Measurements from ENCODE around the gene SPIRE2.
A peak's percentile ranks its signal among the peaks of the same experiment; 100 is the strongest.
"Not testable (repeated sequence)": the region's sequence is repeated elsewhere in the genome, so short reads cannot be mapped to it uniquely, and the experiment has no call there.

Gene SPIRE2

DNA sequence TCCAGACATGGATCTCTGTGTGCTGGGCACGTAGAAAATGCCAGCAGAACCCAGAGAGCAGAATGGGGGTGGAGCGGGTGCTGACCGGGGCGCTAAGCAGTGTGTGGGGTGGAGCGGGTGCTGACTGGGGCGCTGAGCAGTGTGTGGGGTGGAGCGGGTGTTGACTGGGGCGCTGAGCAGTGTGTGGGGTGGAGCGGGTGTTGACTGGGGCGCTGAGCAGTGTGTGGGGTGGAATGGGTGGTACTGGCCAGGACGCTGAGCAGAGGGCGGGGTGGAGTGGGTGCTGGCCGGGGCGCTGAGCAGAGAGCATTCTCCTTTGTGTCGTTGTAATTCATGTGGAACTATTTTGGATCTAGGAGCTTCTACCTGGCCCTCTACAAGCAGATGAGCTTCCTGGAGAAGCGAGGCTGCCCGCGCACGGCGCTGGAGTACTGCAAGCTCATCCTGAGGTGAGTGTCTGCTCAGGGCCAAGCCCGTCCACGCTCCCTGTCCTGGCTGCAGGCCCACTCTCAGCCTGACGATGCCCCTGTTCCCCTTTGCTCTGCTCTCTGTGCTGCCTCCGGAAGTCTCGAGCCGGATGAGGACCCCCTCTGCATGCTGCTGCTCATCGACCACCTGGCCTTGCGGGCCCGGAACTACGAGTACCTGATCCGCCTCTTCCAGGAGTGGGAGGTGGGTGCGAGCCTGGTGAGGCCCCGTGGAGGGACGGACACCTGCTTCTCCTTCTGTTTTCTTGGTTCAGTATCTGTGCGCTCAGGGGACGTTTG lies 70.1 kb downstream of the SPIRE2 start:
- no peak for DNase-seq

DNA sequence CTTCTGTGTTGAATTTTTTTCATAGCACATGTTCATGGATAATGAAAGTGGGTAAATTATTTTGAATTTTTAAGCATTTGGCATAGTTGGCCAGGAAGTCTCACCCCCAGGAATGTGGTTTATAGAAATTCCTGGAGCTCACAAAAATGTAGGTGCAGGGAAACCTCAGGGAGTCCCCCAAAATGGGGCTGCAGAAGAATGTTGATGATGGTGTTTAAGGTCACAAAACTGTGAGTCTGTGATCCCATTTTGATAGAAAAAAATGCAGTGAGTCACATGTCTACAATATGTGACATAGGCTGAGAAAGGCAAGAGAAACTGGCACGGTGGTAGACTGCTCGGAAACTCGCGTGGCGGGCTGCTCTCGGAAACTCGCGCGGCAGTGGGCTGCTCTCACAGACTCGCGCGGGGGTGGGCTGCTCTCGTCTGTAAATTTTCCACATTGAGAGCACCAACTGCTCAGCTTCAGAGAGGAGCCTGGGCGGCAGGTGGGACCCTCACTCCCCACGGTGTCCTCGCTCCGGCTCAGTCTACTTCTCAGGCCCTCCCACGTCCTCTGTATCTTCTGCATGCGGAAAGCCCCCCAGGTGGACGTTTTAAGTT lies 71.7 kb downstream of the SPIRE2 start:
- DNase-seq = no peak

DNA sequence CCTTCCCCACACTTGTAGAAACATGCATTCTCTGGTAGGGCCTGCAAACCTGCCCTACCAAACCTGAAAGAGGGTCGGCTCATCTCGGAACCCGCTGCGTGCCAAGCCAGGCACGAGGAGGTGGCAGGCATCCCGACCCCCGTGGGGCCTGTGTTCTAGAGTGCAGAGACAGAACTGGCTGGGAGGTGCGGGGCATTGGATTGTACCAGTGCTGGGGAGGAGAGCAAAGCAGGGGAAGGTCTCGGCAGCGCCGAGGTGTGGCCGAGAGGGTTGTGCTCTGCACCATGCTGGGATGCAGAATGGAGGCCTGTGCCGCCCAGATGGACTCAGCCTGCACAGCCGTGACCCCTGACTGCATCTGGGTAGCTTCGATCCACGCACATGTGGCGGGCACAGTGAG lies 72.6 kb downstream of the SPIRE2 start:
- no peak for DNase-seq

DNA sequence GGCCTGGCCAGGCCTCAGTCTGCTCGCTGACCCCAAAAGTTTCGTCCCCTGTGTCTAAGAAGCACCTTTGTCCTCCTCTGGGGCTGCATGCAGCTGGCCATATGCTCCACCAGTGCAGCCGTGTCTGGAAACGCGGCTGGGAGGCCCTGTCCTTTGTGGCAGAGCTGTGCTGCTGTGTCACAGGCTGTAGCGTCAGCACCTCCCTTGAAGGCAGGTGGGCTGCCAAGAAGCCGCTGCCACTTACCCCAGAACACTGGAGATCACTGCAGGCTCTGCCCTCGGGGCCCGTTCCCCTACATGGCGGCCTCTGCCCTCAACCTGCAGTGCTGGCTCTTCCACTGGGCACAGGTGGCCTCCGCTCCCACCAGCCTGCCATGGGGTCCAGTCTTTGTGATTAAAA lies 74.7 kb downstream of the SPIRE2 start:
- no peak for DNase-seq

DNA sequence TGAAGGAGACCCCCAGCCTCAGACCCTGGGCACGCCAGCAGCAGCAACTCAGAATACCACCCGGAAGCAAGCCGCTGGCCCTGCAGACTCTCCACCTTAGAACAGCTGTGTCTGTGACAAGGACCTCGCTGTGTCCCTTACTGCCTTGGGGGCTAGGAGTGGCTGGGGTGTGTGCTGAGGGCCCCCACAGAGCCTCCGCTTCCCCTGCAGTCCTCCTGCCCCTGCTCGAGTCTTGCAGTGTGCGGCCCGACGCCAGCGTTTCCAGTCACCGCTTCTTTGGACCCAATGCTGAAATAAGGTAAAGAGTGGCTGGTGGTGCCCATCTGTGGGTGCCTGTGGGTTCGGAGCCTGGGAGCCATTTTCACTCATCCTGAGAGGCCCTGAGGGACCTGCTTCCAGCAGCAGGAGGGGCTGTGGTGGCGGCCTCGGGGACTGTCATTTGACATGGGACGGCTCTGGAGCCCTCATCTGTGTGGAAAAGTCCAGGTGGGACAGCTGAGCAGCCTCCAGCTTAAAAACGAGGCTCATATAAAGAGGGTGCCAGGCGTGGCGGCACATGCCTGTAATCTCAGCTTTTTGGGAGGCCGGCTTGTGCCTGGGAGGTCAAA lies 75.7 kb downstream of the SPIRE2 start:
- DNase-seq = no peak

DNA sequence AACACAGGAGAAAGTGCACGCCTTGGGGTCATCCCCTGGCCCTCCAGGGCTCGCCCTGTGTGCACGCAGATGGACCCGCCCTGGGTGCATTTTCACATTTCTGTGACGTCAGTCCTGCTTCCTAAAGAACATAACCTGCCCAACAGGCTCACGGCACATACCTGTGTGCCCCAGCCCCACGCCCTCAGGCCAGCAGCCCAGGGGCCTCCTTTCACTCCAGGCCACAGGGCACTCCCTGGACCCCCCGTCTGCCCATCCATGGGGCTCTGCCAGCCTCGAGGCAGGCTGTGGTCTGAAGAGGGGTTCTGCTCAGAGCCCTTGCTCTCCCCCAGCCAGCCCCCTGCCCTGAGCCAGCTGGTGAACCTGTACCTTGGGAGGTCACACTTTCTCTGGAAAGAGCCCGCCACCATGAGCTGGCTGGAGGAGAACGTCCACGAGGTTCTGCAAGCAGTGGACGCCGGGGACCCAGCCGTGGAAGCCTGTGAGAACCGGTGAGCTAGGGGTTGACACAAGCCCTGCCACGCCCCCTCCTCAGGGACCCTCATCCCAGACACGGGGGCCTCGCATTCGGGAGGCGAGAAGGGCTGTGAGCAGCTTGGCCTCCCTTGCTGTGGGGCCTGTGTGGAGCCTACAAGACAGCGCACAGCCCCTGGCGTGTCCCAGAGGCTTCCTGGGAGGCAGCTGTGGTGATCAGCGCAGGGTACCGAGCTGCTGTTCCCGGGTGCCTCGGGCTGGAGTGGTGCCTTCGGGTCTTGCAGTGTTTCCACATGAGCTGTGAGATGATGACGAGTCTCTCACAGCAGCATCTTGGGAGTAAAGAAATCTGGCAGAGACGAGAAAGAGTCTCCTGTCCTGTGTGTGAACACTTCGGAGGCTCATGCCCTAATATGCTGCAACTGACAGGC lies 76.6 kb downstream of the SPIRE2 start:
- no peak for DNase-seq

DNA sequence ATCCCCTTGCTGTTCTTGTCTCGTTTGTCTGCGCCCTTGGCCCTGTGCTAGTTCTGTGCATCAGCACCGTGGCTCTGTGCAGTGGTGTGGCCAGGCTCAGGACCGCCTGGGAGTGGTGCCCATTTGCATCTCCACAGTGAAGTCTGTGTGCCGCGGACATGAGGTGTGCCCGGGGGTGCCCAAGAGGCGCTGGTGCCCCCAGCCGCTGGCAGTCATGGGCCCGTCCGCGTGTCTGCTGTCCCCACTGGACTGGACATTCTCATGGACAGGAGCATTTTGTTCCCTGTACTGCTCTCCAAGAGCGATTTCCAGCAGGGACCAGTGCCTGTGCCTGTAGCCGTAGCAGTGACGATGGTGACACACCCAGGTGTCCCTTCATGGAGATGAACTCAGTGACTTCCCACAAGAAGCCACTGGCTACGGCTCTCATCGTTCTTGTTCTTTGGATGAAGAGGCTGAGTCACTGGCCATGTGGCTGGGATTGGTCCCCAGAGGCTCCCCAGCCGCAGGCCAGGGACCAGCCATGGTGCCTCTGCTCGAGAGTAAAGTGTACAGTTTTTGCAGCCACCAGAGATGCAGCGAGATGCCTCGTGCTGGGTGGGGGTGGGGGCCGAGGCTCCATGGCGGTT lies 77.3 kb downstream of the SPIRE2 start:
- DNase-seq = no peak

DNA sequence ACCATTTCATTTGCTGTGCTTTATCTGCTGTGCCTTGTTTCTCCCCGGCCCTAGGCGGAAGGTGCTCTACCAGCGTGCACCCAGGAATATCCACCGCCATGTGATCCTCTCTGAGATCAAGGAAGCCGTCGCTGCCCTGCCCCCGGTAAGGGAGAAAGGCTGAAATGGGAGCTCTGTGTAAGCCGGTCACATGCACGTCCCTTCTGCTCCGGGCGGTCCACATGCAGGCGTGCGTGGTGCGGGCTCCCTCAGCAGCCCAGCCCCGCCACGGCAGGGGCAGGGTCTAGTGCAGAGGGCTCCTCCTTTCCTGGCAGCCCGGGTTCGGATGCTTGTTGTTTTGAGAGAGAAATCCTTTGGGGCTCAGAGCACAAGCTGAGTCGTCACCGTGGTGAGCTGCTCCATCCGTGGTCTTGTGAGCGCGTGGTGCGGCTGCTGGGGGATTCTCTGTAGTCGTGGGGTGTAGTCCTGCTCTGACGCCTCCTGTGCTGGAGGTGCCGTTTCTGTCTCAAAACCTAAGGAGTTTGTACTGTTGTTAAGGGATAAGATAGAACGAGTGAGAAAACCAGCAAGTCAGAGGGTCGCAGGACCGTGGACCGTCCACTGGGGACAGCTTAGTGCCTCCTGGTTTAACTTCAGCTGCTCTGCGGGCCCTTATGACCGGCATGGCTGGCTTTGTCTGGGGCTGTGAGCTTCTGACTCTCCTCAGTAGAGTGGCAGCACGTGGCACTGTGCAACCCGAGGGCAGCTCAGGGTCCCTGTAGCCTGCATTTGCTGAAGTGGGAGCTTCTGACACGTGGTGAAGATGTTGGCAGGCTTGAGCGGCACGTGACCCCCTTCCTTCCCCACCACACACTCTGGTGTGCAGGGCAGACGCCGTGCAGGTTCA lies 78.1 kb downstream of the SPIRE2 start:
- DNase-seq = no peak

DNA sequence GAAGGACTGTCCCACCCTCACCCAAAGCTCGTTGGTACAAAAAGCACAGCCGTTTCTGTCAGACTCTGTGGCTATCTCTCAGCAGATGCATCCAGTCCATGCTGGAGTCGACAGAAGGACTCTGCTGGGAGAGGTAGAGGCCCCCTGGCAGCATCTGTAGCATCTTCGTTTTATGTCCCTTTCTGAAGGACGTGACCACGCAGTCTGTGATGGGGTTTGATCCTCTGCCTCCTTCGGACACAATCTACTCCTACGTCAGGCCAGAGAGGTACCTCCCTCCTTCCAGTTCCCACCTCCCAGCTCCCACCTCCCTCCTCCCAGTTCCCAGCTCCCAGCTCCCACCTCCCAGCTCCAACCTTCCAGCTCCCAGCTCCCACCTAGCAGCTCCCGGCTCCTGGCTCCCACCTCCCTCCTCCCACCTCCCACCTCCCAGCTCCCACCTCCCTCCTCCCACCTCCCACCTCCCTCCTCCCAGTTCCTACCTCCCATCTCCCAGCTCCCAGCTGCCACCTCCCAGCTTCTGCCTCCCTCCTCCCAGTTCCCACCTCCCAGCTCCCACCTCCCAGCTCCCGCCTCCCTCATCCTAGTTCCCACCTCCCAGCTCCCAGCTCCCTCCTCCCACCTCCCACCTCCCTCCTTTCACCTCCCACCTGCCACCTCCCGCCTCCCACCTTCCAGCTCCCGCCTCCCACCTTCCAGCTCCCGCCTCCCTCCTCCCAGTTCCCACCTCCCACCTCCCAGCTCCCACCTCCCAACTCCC lies 79.0 kb downstream of the SPIRE2 start:
- DNase-seq = no peak

DNA sequence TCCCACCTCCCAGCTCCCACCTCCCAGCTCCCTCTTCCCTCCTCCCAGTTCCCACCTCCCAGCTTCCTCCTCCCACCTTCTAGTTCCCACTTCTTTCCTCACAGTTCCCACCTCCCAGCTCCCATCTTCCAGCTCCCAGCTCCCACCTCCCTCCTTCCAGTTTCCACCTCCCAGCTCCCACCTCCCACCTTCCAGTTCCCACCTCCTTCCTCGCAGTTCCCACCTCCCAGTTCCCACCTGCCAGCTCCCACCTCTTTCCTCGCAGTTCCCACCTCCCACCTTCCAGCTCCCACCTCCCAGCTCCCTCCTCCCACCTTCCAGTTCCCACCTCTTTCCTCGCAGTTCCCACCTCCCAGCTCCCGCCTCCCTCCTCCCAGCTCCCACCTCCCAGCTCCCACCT lies 80.0 kb downstream of the SPIRE2 start:
- DNase-seq = no peak

DNA sequence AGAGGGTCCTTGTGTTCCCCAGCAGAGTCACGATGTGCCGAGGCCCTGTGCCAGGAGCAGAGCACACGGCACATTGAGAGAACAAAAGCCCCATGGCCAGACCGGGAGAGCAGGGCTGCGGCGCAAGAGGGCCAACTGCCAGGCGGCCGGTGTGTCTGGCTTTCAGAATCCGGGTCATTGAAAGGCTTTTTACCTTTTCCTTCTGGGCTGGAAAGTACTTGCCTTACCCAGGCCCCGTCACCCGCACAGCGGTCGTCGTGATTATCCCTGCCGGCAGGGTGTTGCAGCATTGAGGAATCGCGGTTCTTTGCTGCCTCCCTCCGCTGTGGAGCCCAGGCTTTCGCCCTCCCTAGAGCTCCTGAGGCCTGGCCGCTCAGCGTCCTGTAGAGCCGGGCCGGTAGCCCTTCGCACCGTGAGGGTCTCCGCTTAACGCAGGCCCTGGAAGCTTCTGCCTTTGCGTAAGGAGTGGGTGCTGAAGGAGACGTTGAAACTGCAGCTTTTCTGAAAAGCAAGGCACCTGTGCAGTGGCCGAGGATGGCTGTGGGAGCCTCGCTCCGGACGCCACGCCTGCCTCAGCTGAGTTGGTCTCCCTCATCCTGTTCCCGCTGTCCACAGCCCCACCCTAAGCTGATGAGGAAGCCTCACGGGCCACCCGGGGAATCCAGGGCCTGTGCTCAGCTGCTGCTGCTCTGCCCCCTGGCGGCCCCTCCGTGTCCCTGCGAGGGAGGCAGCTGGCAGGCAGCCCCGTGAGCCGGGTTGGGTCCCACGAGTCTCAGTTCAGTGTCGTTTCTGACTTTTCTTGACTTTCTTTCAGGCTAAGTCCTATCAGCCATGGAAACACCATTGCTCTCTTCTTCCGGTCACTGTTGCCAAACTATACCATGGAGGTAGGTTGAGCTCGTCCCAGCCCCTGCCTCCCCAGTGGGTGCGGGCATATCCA lies 81.8 kb downstream of the SPIRE2 start:
- peak; percentile 78 to 81 for DNase-seq

DNA sequence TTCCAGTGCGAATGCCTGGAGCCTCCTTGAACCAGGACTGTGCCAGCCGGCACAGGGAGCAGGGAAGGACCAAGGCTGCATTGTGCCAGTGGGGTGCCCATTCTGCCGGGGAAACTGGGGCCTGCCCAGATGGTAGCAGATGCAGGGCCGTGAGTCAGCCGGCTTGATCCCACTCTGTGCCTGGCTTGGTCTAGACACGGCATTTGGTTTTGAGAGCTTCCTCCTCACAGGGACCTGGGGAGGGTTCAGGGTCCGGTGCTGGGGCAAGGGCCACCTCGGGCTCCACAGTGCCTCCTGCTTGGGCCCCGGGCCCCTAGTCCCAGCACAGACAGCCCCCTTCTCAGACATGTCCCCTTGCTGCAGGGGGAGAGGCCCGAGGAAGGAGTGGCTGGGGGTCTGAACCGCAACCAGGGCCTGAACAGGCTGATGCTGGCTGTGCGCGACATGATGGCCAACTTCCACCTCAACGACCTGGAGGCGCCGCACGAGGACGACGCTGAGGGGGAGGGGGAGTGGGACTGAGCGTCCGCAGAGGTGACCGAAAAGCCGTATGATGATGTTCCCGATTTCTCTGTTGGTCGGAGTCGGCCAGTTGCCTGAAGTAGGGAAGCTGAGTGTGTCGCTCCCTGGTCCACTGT lies 82.6 kb downstream of the SPIRE2 start:
- no peak for DNase-seq

DNA sequence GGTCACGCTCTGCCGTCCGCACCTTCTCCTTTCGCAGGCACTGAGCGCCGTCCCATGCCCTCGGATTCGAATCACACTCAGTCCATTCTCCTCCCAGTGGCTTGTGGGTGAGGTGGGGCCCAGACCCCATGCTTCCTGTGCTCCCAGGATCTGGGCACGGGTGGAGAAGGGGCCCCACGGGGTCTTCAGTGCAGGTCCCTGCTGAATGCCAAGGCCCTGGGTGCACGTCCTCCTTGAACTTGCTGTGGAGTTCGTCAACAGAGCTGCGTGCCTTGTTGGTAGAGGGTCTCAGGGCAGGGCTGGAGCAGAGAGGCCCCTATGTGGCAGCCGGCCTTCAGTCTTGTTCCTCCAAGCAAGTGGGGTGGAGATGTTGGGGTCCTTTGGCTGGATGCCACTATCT lies 83.1 kb downstream of the SPIRE2 start:
- DNase-seq = no peak

DNA sequence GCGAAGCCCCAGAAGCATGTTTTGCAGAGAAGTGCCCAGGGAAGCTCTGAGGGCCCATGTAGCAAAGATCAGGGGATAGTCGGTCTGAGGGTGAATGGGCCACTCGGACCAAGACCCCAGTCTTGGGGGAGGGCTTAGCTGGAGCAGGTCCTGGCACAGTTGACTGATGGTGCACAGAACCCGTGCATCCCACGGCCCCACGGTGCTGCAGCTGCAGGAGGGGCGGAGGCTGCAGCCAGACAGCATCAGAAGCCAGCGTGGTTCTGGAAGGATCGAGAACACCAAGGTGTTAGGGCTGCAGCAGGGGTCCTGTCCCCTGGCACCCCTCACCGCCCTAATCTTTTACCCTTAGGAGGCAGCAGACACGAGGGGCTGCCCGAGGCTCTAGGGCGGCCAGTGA lies 83.9 kb downstream of the SPIRE2 start:
- DNase-seq = no peak

DNA sequence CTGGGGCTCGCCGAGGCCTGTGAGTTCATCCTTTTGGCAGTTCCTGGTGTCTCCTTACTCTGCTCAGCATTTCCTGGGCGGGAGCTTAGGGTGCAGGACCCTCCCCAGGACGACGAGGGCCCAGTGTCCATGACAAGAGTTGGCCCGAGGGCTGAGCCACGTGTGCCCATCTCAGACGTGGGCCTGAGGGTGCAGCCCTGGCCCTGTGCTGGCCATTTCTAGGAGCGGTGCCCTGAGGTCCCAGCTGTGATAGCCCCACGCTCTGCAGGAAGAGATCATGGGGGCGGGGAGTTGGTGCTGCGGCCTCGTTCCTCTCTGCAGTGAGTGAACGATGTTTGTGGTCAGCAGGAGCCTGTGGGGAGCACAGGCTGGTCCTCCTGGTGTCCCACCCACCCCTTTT lies 84.4 kb downstream of the SPIRE2 start:
- no peak for DNase-seq

DNA sequence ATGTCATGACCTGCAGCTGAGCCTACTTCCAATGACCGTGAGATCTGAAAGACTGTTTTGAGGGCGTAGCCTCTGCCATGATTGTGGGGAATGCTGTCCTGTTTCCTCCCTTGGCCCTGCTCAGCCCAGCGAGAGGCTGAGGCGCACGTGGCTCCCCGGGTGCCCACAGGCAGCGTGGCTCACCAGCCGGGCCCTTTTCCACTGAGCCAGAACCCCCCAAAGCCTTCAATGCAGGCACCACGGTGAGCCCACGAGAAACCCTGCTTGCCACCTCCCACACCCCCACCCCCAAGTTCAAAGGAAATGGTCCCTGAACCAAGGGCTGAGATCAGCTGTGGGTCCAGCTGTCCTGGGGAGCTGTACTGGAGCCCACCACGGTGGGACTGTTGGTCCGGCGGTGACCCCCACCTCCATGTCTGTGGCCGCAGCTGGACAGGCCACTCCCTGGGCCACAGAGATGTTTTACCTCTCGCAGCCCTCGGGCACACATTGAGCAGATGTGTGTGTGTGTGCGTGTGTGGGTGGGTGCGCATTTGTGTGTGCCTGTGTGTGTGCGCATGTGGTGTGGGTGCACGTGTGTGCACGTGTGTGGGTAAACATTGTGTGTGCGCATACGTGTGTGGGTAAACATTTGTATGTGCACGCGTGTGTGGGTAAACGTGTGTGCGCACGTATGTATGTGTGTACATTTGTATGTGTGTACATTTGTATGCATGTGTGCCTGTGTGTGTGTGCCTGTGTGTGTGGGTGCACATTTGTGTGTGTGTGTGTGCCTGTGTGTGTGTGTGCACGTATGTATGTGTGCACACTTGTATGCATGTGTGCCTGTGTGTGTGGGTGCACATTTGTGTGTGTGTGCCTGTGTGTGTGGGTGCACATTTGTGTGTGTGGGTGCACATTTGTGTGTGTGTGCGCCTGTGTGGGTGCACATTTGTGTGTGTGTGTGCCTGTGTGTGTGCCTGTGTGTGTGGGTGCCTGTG lies 85.4 kb downstream of the SPIRE2 start:
- no peak for DNase-seq

DNA sequence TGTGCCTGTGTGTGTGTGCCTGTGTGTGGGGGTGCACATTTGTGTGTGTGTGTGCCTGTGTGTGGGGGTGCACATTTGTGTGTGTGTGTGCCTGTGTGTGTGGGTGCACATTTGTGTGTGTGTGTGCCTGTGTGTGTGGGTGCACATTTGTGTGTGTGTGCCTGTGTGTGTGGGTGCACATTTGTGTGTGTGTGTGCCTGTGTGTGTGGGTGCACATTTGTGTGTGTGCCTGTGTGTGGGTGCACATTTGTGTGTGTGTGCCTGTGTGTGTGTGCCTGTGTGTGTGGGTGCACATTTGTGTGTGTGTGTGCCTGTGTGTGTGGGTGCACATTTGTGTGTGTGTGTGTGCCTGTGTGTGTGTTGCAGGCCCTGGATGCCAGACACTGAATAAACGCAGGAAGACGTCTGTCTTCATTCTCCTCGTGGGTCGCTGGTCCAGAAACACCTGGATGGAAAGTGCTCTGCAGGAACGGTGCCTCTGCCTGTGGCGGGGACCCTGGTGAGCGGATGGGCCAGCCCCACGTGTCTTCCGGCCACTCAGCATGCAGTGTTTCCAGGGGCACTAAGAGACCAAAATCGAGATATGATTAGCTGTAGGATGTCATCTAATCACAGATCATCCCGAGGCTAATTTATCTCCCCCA lies 86.5 kb downstream of the SPIRE2 start:
- not testable (repeated sequence) for DNase-seq

Measured in activated T-cell treated with anti-CD3 and anti-CD28 coated beads, Interleukin-2, amount 50 U/mL, for 48 hours (primary cell).